OCI-LY3 (cell line): ENCODE results near the gene UAP1L1.

Experiments
- CTCF ChIP-seq: fragments of 200-600, 300-600 bp; sonication (generic); IDR thresholded peaks from 2 replicates; pipeline ENCODE4 v1.5.1; 2014; ENCODE audit warnings: antibody characterized with exemption, low read length, low read depth
- EZH2phosphoT487 ChIP-seq: fragments of 200-600 bp; shearing (Covaris generic); IDR thresholded peaks from 2 replicates; pipeline ENCODE4 v1.6.1; 2018; ENCODE audit warnings: antibody characterized with exemption, mixed run types, low read depth

DNA sequence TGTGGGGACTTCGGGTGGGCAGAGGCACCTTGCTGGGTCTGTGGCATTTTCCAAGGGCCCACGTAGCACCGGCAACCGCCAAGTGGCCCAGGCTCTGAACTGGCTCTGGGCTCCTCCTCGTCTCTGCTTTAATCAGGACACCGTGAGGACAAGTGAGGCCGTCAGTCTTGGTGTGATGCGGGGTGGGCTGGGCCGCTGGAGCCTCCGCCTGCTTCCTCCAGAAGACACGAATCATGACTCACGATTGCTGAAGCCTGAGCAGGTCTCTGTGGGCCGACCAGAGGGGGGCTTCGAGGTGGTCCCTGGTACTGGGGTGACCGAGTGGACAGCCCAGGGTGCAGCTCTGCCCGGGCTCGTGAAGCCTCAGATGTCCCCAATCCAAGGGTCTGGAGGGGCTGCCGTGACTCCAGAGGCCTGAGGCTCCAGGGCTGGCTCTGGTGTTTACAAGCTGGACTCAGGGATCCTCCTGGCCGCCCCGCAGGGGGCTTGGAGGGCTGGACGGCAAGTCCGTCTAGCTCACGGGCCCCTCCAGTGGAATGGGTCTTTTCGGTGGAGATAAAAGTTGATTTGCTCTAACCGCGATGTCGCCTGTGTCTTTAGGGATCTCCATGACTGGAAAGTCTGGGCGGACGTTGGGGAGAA lies 31.4 kb downstream of the UAP1L1 start:
- TF ChIP-seq CTCF (no peak), EZH2phosphoT487 (no peak)
